ENCODE data around the gene EGFR.

Gene EGFR

DNA sequence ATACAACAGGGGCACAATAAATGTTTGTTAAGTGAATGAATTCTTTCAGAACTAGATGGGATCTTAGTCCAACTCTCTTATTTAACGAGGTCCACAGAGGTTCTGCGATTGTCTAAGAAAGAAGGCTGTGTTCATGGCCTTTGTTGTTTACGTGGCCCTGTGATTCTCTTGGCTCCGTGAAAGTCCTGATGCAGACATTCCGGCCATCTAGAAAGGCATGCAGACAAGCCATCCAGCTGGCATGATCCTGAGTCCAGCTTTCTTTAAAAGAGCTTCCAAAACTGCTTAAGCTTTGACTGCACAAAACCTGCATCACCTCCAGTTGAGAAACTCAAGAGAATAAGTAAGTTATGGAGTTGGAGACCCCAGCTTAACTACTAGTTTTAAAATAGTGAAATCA is 26.0 kb downstream of the EGFR start:
- H3K4me2 ChIP-seq (ENCODE audit: insufficient read depth, low read length): no peak overlapping the region
- H4K20me1 ChIP-seq (ENCODE audit: insufficient read depth, low read length): no peaks in the 10 kb centered on the region
- DNase-seq (no peak), ATAC-seq (ENCODE audit: insufficient read depth, low read depth) (no peak)
- no peak for TF ChIP-seq EZH2 (IDR thresholded peaks at IDR 0.05; ENCODE audit: borderline replicate concordance, low read depth, low read length, severe bottlenecking)
- TF ChIP-seq, protein P1, sequence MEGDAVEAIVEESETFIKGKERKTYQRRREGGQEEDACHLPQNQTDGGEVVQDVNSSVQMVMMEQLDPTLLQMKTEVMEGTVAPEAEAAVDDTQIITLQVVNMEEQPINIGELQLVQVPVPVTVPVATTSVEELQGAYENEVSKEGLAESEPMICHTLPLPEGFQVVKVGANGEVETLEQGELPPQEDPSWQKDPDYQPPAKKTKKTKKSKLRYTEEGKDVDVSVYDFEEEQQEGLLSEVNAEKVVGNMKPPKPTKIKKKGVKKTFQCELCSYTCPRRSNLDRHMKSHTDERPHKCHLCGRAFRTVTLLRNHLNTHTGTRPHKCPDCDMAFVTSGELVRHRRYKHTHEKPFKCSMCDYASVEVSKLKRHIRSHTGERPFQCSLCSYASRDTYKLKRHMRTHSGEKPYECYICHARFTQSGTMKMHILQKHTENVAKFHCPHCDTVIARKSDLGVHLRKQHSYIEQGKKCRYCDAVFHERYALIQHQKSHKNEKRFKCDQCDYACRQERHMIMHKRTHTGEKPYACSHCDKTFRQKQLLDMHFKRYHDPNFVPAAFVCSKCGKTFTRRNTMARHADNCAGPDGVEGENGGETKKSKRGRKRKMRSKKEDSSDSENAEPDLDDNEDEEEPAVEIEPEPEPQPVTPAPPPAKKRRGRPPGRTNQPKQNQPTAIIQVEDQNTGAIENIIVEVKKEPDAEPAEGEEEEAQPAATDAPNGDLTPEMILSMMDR (IDR thresholded peaks at IDR 0.05; ENCODE audit: borderline replicate concordance, extremely low read depth, low read length, poor library complexity, severe bottlenecking): no peak
- no peaks in the 10 kb centered on the region for H3K79me2 ChIP-seq (ENCODE audit: insufficient read depth, low read length)
- no peaks in the 10 kb centered on the region for H3K9me3 ChIP-seq (ENCODE audit: insufficient read depth, low read length, severe bottlenecking)
- H3K36me3 ChIP-seq (ENCODE audit: insufficient read depth, low read length): no peaks in the 10 kb centered on the region
- no peak overlapping the region for H3K4me3 ChIP-seq (ENCODE audit: low read depth in 1 of 2, low read length in 2 of 2)
- H3K27ac ChIP-seq (ENCODE audit: low read length): no peak overlapping the region
- no peak overlapping the region for H3K9ac ChIP-seq (ENCODE audit: low read depth, low read length)
- H3K4me1 ChIP-seq (ENCODE audit: insufficient read depth, low read length): no peaks in the 10 kb centered on the region
- H2AFZ ChIP-seq (ENCODE audit: low read depth, low read length): no peak overlapping the region
- no peaks in the 10 kb centered on the region for H3K27me3 ChIP-seq (ENCODE audit: insufficient read depth, low read length, poor library complexity)

DNA sequence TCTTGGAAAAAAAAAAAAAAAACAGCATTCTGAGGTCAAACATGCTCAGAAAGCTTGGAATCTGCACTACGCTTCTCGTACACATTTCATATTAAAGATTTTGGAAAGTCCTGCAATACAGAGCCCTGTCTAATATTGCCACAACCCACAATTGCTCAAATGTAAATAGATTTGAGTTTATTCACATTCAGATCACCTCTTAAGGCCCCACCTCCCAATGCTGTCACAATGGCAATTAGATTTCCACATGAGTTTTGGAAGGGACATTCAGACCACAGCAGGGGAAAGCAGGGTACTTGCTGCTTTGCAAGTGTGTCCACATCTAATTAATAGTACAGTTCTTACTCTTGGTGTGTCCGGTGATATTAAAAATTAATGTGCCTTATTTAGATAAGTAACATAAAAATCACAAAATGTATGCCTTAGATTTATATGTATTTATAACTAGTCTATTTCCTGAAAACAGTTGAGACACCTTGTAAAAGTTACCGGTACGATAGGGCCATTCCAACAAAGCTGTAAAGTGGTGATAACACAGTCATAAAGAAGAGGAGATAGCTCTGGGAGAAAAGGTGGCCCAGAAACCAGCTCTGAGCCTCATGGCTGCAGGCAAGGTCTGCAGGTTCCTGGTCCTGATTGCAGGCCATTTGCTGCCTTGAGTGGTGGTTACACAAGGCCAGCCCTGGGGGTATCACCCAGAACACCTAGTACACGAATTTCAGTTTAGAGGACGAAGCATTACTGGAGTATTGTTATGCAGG is 27.9 kb downstream of the EGFR start:
- Histone ChIP-seq H3K79me2 (ENCODE audit: insufficient read depth, low read length) (no peaks in the 10 kb centered on the region), H3K9me3 (ENCODE audit: insufficient read depth, low read length, severe bottlenecking) (no peaks in the 10 kb centered on the region), H4K20me1 (ENCODE audit: insufficient read depth, low read length) (no peaks in the 10 kb centered on the region), H3K36me3 (ENCODE audit: insufficient read depth, low read length) (no peaks in the 10 kb centered on the region), H3K4me3 (ENCODE audit: low read depth in 1 of 2, low read length in 2 of 2) (no peak overlapping the region), H3K4me2 (ENCODE audit: insufficient read depth, low read length) (no peak overlapping the region), H3K27ac (ENCODE audit: low read length) (no peak overlapping the region), H3K9ac (ENCODE audit: low read depth, low read length) (no peak overlapping the region), H3K4me1 (ENCODE audit: insufficient read depth, low read length) (no peaks in the 10 kb centered on the region), H2AFZ (ENCODE audit: low read depth, low read length) (no peak overlapping the region), H3K27me3 (ENCODE audit: insufficient read depth, low read length, poor library complexity) (no peaks in the 10 kb centered on the region)
- ATAC-seq (ENCODE audit: insufficient read depth, low read depth): no peak
- no peak for DNase-seq
- TF ChIP-seq, protein P1 (IDR thresholded peaks at IDR 0.05; ENCODE audit: borderline replicate concordance, extremely low read depth, low read length, poor library complexity, severe bottlenecking): no peak
- TF ChIP-seq EZH2 (IDR thresholded peaks at IDR 0.05; ENCODE audit: borderline replicate concordance, low read depth, low read length, severe bottlenecking): no peak

DNA sequence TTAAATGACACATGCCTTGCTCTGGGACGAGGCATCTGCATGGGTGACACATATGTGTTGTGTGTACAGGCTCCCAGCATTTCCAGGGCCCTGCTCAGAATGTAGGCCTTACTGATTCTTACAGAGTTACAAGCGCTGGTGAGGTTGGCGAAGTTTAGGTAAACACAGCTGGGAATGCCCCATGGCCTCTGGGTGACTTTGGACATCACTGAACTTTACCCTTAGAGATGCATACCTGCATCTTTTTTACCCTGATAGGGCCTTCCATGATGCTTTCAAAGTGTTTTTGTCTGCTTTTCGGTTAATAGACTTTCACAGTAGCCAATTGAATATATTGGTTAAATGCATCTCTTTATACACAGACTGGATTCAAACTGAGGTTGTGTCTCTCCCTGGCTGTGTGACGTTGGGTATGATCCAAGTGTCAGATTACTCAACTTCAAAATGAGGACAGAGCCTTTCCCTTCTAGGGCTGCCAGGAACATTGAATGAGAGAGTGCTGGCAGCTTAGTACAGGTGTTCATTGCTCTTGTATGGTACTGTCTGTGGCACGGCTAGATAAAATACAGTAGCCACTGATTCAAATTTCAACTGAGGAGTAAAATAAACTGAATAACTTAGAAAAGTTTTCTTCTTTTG is 29.5 kb downstream of the EGFR start:
- no peak overlapping the region for H3K27ac ChIP-seq (ENCODE audit: low read length)
- no peak overlapping the region for H3K4me3 ChIP-seq (ENCODE audit: low read depth in 1 of 2, low read length in 2 of 2)
- H3K36me3 ChIP-seq (ENCODE audit: insufficient read depth, low read length): no peaks in the 10 kb centered on the region
- no peak overlapping the region for H3K4me2 ChIP-seq (ENCODE audit: insufficient read depth, low read length)
- no peaks in the 10 kb centered on the region for H3K79me2 ChIP-seq (ENCODE audit: insufficient read depth, low read length)
- H2AFZ ChIP-seq (ENCODE audit: low read depth, low read length): no peak overlapping the region
- no peak overlapping the region for H3K9ac ChIP-seq (ENCODE audit: low read depth, low read length)
- H3K9me3 ChIP-seq (ENCODE audit: insufficient read depth, low read length, severe bottlenecking): no peaks in the 10 kb centered on the region
- no peaks in the 10 kb centered on the region for H3K27me3 ChIP-seq (ENCODE audit: insufficient read depth, low read length, poor library complexity)
- DNase-seq (no peak), ATAC-seq (ENCODE audit: insufficient read depth, low read depth) (no peak)
- H3K4me1 ChIP-seq (ENCODE audit: insufficient read depth, low read length): no peaks in the 10 kb centered on the region
- TF ChIP-seq, protein P1 (IDR thresholded peaks at IDR 0.05; ENCODE audit: borderline replicate concordance, extremely low read depth, low read length, poor library complexity, severe bottlenecking): no peak
- no peak for TF ChIP-seq EZH2 (IDR thresholded peaks at IDR 0.05; ENCODE audit: borderline replicate concordance, low read depth, low read length, severe bottlenecking)
- H4K20me1 ChIP-seq (ENCODE audit: insufficient read depth, low read length): no peaks in the 10 kb centered on the region
